A375 (cell line): Measurements from ENCODE around the gene CISD1. TPM values are rescaled to one million over a fixed set of nuclear protein-coding genes. Genes with fewer than 3 reads are reported as not detected.

Source experiments
- total RNA-seq: library from RNA; depleted of rRNA; stranded (reverse); fragments of >200 nt; shearing (Covaris generic); gene quantifications from 2 replicates; pipeline ENCODE4 v1.2.3, GENCODE V29; 2014; rRNA removed

Gene CISD1
- total RNA-seq: 13.2 and 28.7 TPM in 2 replicates

GRCh38 chr10:58268946-58269781 is at the start of gene CISD1:
CISD1 (plus strand) TSS chr10:58269162; CDS start chr10:58269274, 112 bp downstream.

GRCh38 chr10:58267713-58268453 is 1.1 kb upstream of the CISD1 start, which contains the start of gene IPMK:
IPMK (minus strand) TSS chr10:58267894; CDS start chr10:58267611, 283 bp downstream.

GRCh38 chr10:58334817-58335305 is 65.9 kb downstream of the CISD1 start, which contains the start of gene UBE2D1:
UBE2D1 (plus strand) TSS chr10:58335006; CDS start chr10:58335202, 196 bp downstream.

Other genes with a start within 250 kb of the CISD1 start
- gene IPMK, start 1.3 kb upstream of the CISD1 start, total RNA-seq: 1.8 and 1.9 TPM in 2 replicates
- gene UBE2D1, start 65.8 kb downstream of the CISD1 start, total RNA-seq: 5.7 and 6.0 TPM in 2 replicates
- gene TFAM, start 116.2 kb downstream of the CISD1 start, total RNA-seq: 50.1 and 64.4 TPM in 2 replicates
- 2.9 TPM in 2 replicates for gene BICC1, start 243.7 kb downstream of the CISD1 start, total RNA-seq